ENCODE data around the gene RSRC1.

- TF ChIP-seq CTCF (IDR thresholded peaks at IDR 0.05; ENCODE audit: low read length) (no peak), EZH2 (IDR thresholded peaks at IDR 0.05; ENCODE audit: borderline replicate concordance, low read length) (no peak)
These were observed 259.4 kb downstream of the RSRC1 start for GRCh38 chr3:158369279-158369678.
